GM12878 (cell line): ENCODE results near the gene NRG2. TPM values are rescaled to one million over a fixed set of nuclear protein-coding genes. Genes with fewer than 3 reads are reported as not detected.
A peak's percentile ranks its signal among the peaks of the same experiment; 100 is the strongest.

ENCODE experiments used
- CREM ChIP-seq: IDR thresholded peaks from 2 replicates; pipeline ENCODE4 v1.6.1; 2014; ENCODE audit warnings: antibody characterized with exemption, low read depth
- CUX1 ChIP-seq: IDR thresholded peaks from 2 replicates; pipeline ENCODE4 v1.6.1; 2012; ENCODE audit warnings: improper control_type of control experiment, low read depth, low read length; ENCODE audit not compliant: insufficient replicate concordance
- E2F4 ChIP-seq: IDR thresholded peaks from 2 replicates; pipeline ENCODE4 v1.6.1; 2012; ENCODE audit warnings: low read depth, low read length, improper control_type of control experiment
- EED ChIP-seq: sonication (generic); IDR thresholded peaks from 2 replicates; pipeline ENCODE4 v1.6.1; 2016; ENCODE audit warnings: antibody characterized with exemption, low read depth
- GABPA ChIP-seq: IDR thresholded peaks from 2 replicates; pipeline ENCODE4 v1.6.1; 2014; ENCODE audit warnings: antibody characterized with exemption, low read depth, mild to moderate bottlenecking, inconsistent platforms
- IRF3 ChIP-seq: fragments of 450-650 bp; IDR thresholded peaks from 2 replicates; pipeline ENCODE4 v1.6.1; 2014; ENCODE audit warnings: mild to moderate bottlenecking
- JUND ChIP-seq: IDR thresholded peaks from 2 replicates; pipeline ENCODE4 v1.6.1; 2012; ENCODE audit warnings: low read depth, mild to moderate bottlenecking, low read length, improper control_type of control experiment, moderate library complexity
- LARP7 ChIP-seq: fragments of 450-650 bp; IDR thresholded peaks from 2 replicates; pipeline ENCODE4 v1.6.1; 2017; ENCODE audit warnings: mild to moderate bottlenecking
- MEF2B ChIP-seq: fragments of 450-650 bp; IDR thresholded peaks from 2 replicates; pipeline ENCODE4 v1.6.1; 2018; ENCODE audit warnings: mild to moderate bottlenecking, moderate library complexity; ENCODE audit not compliant: partially characterized antibody, poor library complexity, severe bottlenecking
- MLLT1 ChIP-seq: fragments of 450-650 bp; IDR thresholded peaks from 2 replicates; pipeline ENCODE4 v1.6.1; 2016; ENCODE audit warnings: mild to moderate bottlenecking
- NFXL1 ChIP-seq: fragments of 450-650 bp; IDR thresholded peaks from 2 replicates; pipeline ENCODE4 v1.6.1; 2017; ENCODE audit warnings: antibody characterized with exemption, mild to moderate bottlenecking, borderline replicate concordance
- SMARCA5 ChIP-seq: fragments of 450-650 bp; IDR thresholded peaks from 2 replicates; pipeline ENCODE4 v1.6.1; 2017; ENCODE audit warnings: mild to moderate bottlenecking
- ZNF687 ChIP-seq: fragments of 450-650 bp; IDR thresholded peaks from 2 replicates; pipeline ENCODE4 v1.6.1; 2017; ENCODE audit warnings: mild to moderate bottlenecking, moderate library complexity
- ZZZ3 ChIP-seq: IDR thresholded peaks from 2 replicates; pipeline ENCODE4 v1.6.1; 2011; ENCODE audit warnings: low read depth; ENCODE audit not compliant: control insufficient read depth, insufficient read length
- polyA plus RNA-seq, 11 experiments: library from polyadenylated mRNA; depleted of rRNA in 4 of 11; unstranded in 6 of 11; stranded (reverse) in 5 of 11; fragments of >200 nt; fragmentation: Nextera tagmentation in 4 of 11; fragmentation: Illumina TruSeq in 1 of 11; extraction: Ambion mirVana in 4 of 11; extraction: Trizol in 1 of 11; gene quantifications; 1 replicate in 1 of 11; 2 replicates in 10 of 11; pipeline versions ENCODE4 v1.2.1 to v1.2.3, GENCODE V29; 2011 to 2016; ENCODE audit warnings: inconsistent platforms in 2 of 11, missing spikeins in 2 of 11, low read depth in 1 of 11
- total RNA-seq, 4 experiments: library from RNA; depleted of rRNA in 3 of 4; stranded (reverse); fragments of >200 nt in 3 of 4; fragmentation: Illumina TruSeq in 1 of 4; extraction: Trizol in 1 of 4; gene quantifications; 2 replicates each; pipeline versions ENCODE4 v1.2.1 to v1.2.3, GENCODE V29; 2013 to 2021

Gene NRG2
- total and polyA plus RNA-seq, 10 of the 15 experiments (the other 5 are each of a cell fraction or from before 2014, with no cell fraction given): 0.10 to 21.7 (median 9.6) TPM

GRCh38 chr5:139964266-139964993, 78.7 kb downstream of the NRG2 start (continued):
- TF ChIP-seq CUX1: peak; percentile 75
- TF ChIP-seq JUND: no peak
- TF ChIP-seq NFXL1: no peak
- TF ChIP-seq GABPA: no peak
- 0 out of 2 replicates have a peak, but pooled peaks have one; percentile 43 for TF ChIP-seq ZNF687
- TF ChIP-seq LARP7: no peak
- TF ChIP-seq MLLT1: peak; percentile 38; the same call in 1 of the 2 replicates
- peak; percentile 95 for TF ChIP-seq MEF2B
- no peak for TF ChIP-seq CREM
- TF ChIP-seq IRF3: no peak
- peak; percentile 75 for TF ChIP-seq EED
- TF ChIP-seq E2F4: no peak
- no peak for TF ChIP-seq SMARCA5
- TF ChIP-seq ZZZ3: no peak
